ENCODE results near the gene PEA15. TPM values are rescaled to one million over a fixed set of nuclear protein-coding genes. Genes with fewer than 3 reads are reported as not detected.
A peak's percentile ranks its signal among the peaks of the same experiment; 100 is the strongest.

PEA15 gene
- total and polyA plus RNA-seq, 2 of the 8 experiments (the other 6 are each of a cell fraction or from before 2014, with no cell fraction given): 71.3 to 75.1 TPM

GRCh38 chr1:160207118-160207650 lies 2.0 kb downstream of the PEA15 start:
- no peak overlapping the region for H3K23ac ChIP-seq (ENCODE audit: insufficient read length)
- no peak for DNase-seq (ENCODE audit: low read depth in 1 of 2, low spot score in 2 of 2)
- H2BK12ac ChIP-seq (ENCODE audit: low read depth, low read length): 0 out of 2 replicates have a peak overlapping the region, but pooled peaks have one; percentile 7
- no peak overlapping the region for H4K5ac ChIP-seq (ENCODE audit: insufficient read length, low read depth, low read length)
- POLR2A ChIA-PET (ENCODE audit: partially characterized antibody): interaction anchor here (0.8 to 11.3 kb wide), 12 partner anchors 8 to 144 kb away, joined by 3 to 107 read pairs (median 6); partner anchors contain the start of genes CASQ1 and DCAF8
- H3K23me2 ChIP-seq (ENCODE audit: low read depth, low read length): peaks cover 9% of the 10 kb centered on the region
- no peak overlapping the region for H4K8ac ChIP-seq (ENCODE audit: extremely low read depth, insufficient read depth, low read length)
- no peak overlapping the region for H2BK20ac ChIP-seq (ENCODE audit: low read length)
- H3K79me2 ChIP-seq (ENCODE audit: control insufficient read depth in 1 of 2, insufficient read depth in 2 of 2, low read length in 2 of 2): peaks cover 8% of the 10 kb centered on the region in 2 experiments; a peak in 2 of 4 replicates
- no peak overlapping the region for H3K27ac ChIP-seq (ENCODE audit: low read depth, low read length)
- H3K36me3 ChIP-seq (ENCODE audit: control insufficient read depth in 2 of 4, insufficient read depth in 4 of 4, low read length in 3 of 4): peaks cover 1 to 8% (median 4%) of the 10 kb centered on the region in 4 experiments; a peak in 6 of 8 replicates
- H2BK120ac ChIP-seq (replicated peaks; ENCODE audit: low read depth, low read length): no peak overlapping the region
- H3K4me2 ChIP-seq (ENCODE audit: insufficient read depth in 1 of 2, low read depth in 2 of 2, low read length in 2 of 2): peak overlapping the region; percentile 93; a peak in 3 of 4 replicates
- no peaks in the 10 kb centered on the region for H3K9me3 ChIP-seq (ENCODE audit: insufficient read depth in 2 of 2, low read depth in 1 of 2, low read length in 1 of 2)
- H3K4ac ChIP-seq (replicated peaks; ENCODE audit: insufficient read length, low read depth, low read length): no peak overlapping the region
- CTCF ChIA-PET (ENCODE audit: partially characterized antibody): interaction anchor here (0.9 to 20.4 kb wide), 9 partner anchors 9 to 166 kb away, joined by 3 to 257 read pairs (median 10); partner anchors contain the start of gene CASQ1
- H3K4me3 ChIP-seq (ENCODE audit: extremely low read depth in 1 of 4, insufficient read depth in 2 of 4, low read depth in 3 of 4, low read length in 4 of 4): no peak overlapping the region
- 0 out of 2 replicates have a peak overlapping the region, but pooled peaks have one; percentile 1 for H2AK5ac ChIP-seq (ENCODE audit: low read depth, low read length)
- H3K56ac ChIP-seq (replicated peaks; ENCODE audit: insufficient read length, low read depth, low read length): no peak overlapping the region
- no peak overlapping the region for H2BK5ac ChIP-seq (ENCODE audit: low read depth, low read length)
- no peak overlapping the region for H3K18ac ChIP-seq (ENCODE audit: extremely low read depth, low read length)
- peaks cover 17 to 41% (median 21%) of the 10 kb centered on the region in 4 experiments for H3K4me1 ChIP-seq (replicated peaks in 1 of 4; ENCODE audit: control insufficient read depth in 3 of 4, insufficient read depth in 4 of 4, low read length in 3 of 4)
- H4K91ac ChIP-seq (replicated peaks; ENCODE audit: insufficient read length, low read length): no peak overlapping the region
- peaks cover 11% of the 10 kb centered on the region for H3K79me1 ChIP-seq (ENCODE audit: low read depth, low read length)
- no peak for FAIRE-seq
- TF ChIP-seq ZNF274 (IDR thresholded peaks at IDR 0.05; ENCODE audit: borderline replicate concordance, extremely low read depth, low read length) (no peak), POLR2A (IDR thresholded peaks at IDR 0.05; ENCODE audit: control extremely low read depth in 1 of 2, low read depth in 2 of 2, low read length in 2 of 2) (peak in 1 of 2 experiments; percentile 76; a peak in 1 of 3 replicates), YY1 (IDR thresholded peaks at IDR 0.05; ENCODE audit: low read depth, low read length) (no peak)
- 93% methylated on average over 4 of the region's 4 CpGs; no CpG with 5 or more reads in 1 of the 2 experiments for WGBS, 2 experiments (ENCODE audit: extremely low coverage in 1 of 2, insufficient coverage in 1 of 2, insufficient read length in 1 of 2, insufficient replicate concordance in 2 of 2, low coverage in 1 of 2, low lambda C conversion rate in 2 of 2, missing lambda C conversion rate in 1 of 2)
- H2AFZ ChIP-seq (ENCODE audit: low read length): no peak overlapping the region
- H3K9ac ChIP-seq (replicated peaks in 1 of 4; ENCODE audit: extremely low read depth in 1 of 4, low read depth in 3 of 4, low read length in 3 of 4): no peak overlapping the region
- no peaks in the 10 kb centered on the region for H3K27me3 ChIP-seq (replicated peaks in 1 of 4; ENCODE audit: control insufficient read depth in 3 of 4, extremely low read depth in 1 of 4, insufficient read depth in 3 of 4, low read length in 3 of 4)
- no peak overlapping the region for H3K14ac ChIP-seq (ENCODE audit: insufficient read length)
- peaks cover 0 to 20% of the 10 kb centered on the region in 2 experiments for H4K20me1 ChIP-seq (replicated peaks in 1 of 2; ENCODE audit: control insufficient read depth in 1 of 2, insufficient read depth in 2 of 2, low read length in 2 of 2)
- no peak overlapping the region for H2BK15ac ChIP-seq (ENCODE audit: low read length)
